OCI-LY3 (cell line): Measurements from ENCODE around the gene FAM181A.

Source experiments
- H2AFZ ChIP-seq: fragments of 200-600, 300-600 bp; shearing (Covaris generic); 2 replicates; pipeline ENCODE4 v1.6.0; 2014; ENCODE audit warnings: antibody characterized with exemption, low read depth, low read length
- H3K27ac ChIP-seq: fragments of 200-600, 300-600 bp; sonication (generic); 2 replicates; pipeline ENCODE4 v1.5.1; 2014; ENCODE audit warnings: mild to moderate bottlenecking, low read length, moderate library complexity, mixed read lengths
- H3K27me3 ChIP-seq: fragments of 200-600, 300-600 bp; sonication (generic); 2 replicates; pipeline ENCODE4 v1.6.1; 2014; ENCODE audit warnings: low read depth, low read length, mixed read lengths
- H3K36me3 ChIP-seq: fragments of 200-600, 300-600 bp; sonication (generic); replicated peaks from 2 replicates; pipeline ENCODE3; 2014; ENCODE audit warnings: low read depth, low read length, mixed read lengths
- H3K4me1 ChIP-seq: fragments of 300-600, 200-600 bp; sonication (generic); 2 replicates; pipeline ENCODE4 v1.6.1; 2014; ENCODE audit warnings: low read length, mixed read lengths
- H3K4me2 ChIP-seq: fragments of 200-600, 300-600 bp; sonication (generic); 2 replicates; pipeline ENCODE4 v1.6.1; 2014; ENCODE audit warnings: low read length, mixed read lengths
- H3K4me3 ChIP-seq: fragments of 300-600, 200-600 bp; sonication (generic); 2 replicates; pipeline ENCODE4 v1.5.1; 2014; ENCODE audit warnings: antibody characterized with exemption, mild to moderate bottlenecking, low read length, moderate library complexity
- H3K79me2 ChIP-seq: fragments of 300-600, 200-600 bp; shearing (Covaris generic); 2 replicates; pipeline ENCODE4 v1.6.1; 2014; ENCODE audit warnings: mild to moderate bottlenecking, low read length, mixed read lengths
- H3K9ac ChIP-seq: fragments of 300-600, 200-600 bp; shearing (Covaris generic); 2 replicates; pipeline ENCODE4 v1.6.0; 2014; ENCODE audit warnings: mild to moderate bottlenecking, low read length, moderate library complexity
- H3K9me3 ChIP-seq: fragments of 200-600, 300-600 bp; shearing (Covaris generic); 2 replicates; pipeline ENCODE4 v1.6.1; 2014; ENCODE audit warnings: low read length, mixed read lengths; ENCODE audit not compliant: insufficient read depth
- H4K20me1 ChIP-seq: fragments of 200-600, 300-600 bp; sonication (generic); 2 replicates; pipeline ENCODE4 v1.6.1; 2016; ENCODE audit warnings: low read length, mixed read lengths; ENCODE audit not compliant: insufficient read depth
- EZH2phosphoT487 ChIP-seq: fragments of 200-600 bp; shearing (Covaris generic); IDR thresholded peaks from 2 replicates; pipeline ENCODE4 v1.6.1; 2018; ENCODE audit warnings: antibody characterized with exemption, mixed run types, low read depth
- TF ChIP-seq, protein P1 (sequence below): fragments of 200-600, 300-600 bp; sonication (generic); IDR thresholded peaks from 2 replicates; pipeline ENCODE4 v1.5.1; 2014; ENCODE audit warnings: antibody characterized with exemption, low read length, low read depth

FAM181A gene

DNA sequence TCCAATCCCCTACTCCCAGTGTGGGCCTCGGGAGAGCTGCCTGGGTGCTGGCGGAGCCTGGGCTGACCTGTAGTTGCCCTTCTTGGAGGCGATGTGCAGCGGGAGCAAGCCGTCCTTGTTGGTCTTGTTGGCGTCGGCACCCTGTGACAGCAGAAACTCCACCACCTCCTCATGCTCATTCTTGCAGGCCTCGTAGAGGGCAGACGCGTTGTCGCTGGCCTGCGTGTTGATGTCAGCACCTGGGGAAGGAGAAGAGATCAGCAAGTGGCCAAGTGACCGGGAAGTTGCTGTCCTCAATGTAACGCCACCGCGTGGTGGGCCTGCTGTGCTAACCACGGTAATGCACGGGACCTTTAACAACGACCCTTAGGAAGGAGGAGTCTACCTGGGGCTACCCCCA lies 20.1 kb downstream of the FAM181A start:
- Histone ChIP-seq H3K27ac (no peak overlapping the region), H3K4me3 (no peak overlapping the region), H3K9me3 (no peaks in the 10 kb centered on the region), H3K4me1 (peaks cover 22% of the 10 kb centered on the region), H3K27me3 (peaks cover 17% of the 10 kb centered on the region), H3K4me2 (no peak overlapping the region), H4K20me1 (no peaks in the 10 kb centered on the region), H3K36me3 (no peaks in the 10 kb centered on the region), H3K79me2 (no peaks in the 10 kb centered on the region), H2AFZ (no peak overlapping the region), H3K9ac (no peak overlapping the region)
- TF ChIP-seq, protein P1, sequence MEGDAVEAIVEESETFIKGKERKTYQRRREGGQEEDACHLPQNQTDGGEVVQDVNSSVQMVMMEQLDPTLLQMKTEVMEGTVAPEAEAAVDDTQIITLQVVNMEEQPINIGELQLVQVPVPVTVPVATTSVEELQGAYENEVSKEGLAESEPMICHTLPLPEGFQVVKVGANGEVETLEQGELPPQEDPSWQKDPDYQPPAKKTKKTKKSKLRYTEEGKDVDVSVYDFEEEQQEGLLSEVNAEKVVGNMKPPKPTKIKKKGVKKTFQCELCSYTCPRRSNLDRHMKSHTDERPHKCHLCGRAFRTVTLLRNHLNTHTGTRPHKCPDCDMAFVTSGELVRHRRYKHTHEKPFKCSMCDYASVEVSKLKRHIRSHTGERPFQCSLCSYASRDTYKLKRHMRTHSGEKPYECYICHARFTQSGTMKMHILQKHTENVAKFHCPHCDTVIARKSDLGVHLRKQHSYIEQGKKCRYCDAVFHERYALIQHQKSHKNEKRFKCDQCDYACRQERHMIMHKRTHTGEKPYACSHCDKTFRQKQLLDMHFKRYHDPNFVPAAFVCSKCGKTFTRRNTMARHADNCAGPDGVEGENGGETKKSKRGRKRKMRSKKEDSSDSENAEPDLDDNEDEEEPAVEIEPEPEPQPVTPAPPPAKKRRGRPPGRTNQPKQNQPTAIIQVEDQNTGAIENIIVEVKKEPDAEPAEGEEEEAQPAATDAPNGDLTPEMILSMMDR = no peak

DNA sequence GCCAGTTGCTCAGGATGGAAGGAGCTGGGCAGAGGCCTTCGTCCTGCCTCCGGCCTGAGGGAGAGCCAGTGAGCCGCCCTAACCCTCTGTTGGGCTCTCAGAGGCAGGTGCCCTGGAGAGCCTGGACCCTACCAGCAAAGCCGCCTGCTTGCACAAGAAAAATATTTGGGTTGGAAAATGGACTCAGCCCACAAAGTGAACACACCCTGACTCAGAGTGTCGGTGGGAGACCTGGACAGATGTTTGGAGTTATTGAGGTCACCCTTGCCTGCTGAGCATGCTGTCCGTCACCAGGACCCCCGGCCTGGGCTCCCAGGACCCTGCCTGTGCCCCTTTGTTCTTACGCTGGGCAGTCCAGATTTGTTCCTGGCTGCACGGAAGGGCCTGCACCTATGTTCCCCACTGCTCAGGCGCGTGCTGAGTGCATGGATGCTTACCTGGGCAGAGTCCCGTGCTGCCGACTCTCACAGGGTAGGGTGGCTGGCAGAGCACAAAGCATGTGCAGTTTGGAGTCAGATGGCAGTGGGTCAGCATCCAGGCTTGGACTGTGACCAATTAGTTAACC lies 22.4 kb downstream of the FAM181A start:
- no peaks in the 10 kb centered on the region for H3K79me2 ChIP-seq
- no peak overlapping the region for H3K27ac ChIP-seq
- H3K9me3 ChIP-seq = no peaks in the 10 kb centered on the region
- H2AFZ ChIP-seq = no peak overlapping the region
- peaks cover 17% of the 10 kb centered on the region for H3K27me3 ChIP-seq
- H3K36me3 ChIP-seq = no peaks in the 10 kb centered on the region
- peaks cover 40% of the 10 kb centered on the region for H3K4me1 ChIP-seq
- no peaks in the 10 kb centered on the region for H4K20me1 ChIP-seq
- no peak overlapping the region for H3K4me2 ChIP-seq
- H3K9ac ChIP-seq = no peak overlapping the region
- no peak for TF ChIP-seq EZH2phosphoT487
- no peak overlapping the region for H3K4me3 ChIP-seq

DNA sequence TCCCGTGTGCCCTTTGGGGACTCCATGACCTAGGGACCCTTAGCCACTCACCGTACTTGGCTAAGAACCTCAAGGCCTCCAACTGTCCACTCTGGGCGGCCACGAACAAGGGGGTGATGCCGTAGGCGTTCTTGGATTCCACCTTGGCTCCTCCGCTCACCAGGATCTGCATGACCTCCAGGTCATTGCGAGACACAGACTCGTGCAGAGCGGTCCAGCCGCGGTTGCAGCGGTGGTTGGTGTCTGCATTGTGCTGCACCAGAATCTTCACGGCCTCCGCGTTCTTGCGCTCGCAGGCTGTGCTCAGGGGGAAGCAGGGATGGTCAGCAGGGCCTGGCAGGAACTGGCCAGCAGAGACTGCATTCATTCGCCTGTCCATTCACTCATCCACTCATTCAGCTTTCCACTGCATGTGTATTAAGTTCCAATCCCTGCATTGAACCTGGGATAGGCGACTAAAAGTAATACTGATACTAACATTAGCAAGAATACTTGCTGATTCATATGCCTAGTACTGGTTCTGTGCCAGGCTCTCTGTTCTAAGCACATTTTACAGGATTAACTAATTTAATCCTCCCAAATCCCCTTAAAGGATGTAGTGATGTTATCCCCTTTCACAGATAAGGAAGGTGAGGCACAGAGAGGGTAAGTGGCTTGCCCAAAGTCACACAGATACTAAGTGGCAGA lies 23.9 kb downstream of the FAM181A start:
- Histone ChIP-seq H3K4me3 (no peak overlapping the region), H3K9ac (no peak overlapping the region), H4K20me1 (no peaks in the 10 kb centered on the region), H3K4me1 (peaks cover 53% of the 10 kb centered on the region), H3K27me3 (peaks cover 8% of the 10 kb centered on the region; the same call in 1 of the 2 replicates), H3K9me3 (no peaks in the 10 kb centered on the region), H3K79me2 (no peaks in the 10 kb centered on the region), H3K4me2 (no peak overlapping the region), H3K36me3 (no peaks in the 10 kb centered on the region), H2AFZ (no peak overlapping the region), H3K27ac (no peak overlapping the region)
- TF ChIP-seq, protein P1 = no peak
- no peak for TF ChIP-seq EZH2phosphoT487

DNA sequence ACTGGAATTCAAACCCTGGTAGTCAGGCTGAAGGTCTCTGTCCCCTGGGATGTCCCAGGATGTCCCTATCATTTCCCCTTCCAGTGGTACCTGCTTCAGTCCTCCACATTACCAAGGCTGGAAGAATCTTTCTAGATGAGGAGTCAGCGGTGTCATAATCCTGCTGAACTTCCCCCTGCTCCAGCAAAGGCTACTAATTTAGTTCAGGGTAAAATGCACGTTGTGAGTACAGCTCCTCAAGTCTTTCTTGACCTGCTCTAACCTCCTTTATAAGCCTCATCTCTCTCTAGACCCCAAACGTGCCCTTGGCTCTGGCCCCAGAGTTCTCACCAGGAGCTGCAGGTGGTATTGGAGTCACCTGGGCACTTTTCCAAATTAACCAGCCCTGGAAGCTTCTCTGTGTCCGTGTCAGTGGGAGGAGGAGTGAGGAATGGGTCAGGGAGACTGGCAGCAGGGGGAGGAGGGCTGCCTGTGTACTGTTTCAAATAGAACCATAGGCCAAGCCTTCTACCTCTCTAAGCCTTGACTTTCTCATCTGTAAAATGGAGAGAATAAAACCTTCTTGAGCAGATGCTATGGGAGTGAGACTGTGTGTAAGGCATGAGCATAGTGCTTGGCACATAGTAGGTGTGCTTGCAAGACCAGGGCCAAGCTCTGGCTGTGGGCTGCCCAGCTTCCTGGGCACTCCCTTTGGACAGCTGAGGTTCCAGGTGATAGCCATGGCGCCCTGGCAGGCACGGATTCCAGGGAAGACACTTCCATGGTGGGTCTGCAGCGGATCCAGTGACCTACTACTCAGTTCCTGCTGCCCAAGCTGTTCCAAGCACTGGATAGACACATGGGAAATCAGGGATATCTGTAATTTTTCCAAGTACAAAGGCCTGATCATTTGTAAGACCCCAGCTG lies 24.7 kb downstream of the FAM181A start:
- no peaks in the 10 kb centered on the region for H3K79me2 ChIP-seq
- TF ChIP-seq EZH2phosphoT487 = no peak
- TF ChIP-seq, protein P1 = no peak
- peaks cover 55% of the 10 kb centered on the region for H3K4me1 ChIP-seq
- H3K9ac ChIP-seq = no peak overlapping the region
- no peaks in the 10 kb centered on the region for H3K9me3 ChIP-seq
- H3K4me2 ChIP-seq = no peak overlapping the region
- no peak overlapping the region for H3K27ac ChIP-seq
- H3K4me3 ChIP-seq = no peak overlapping the region
- peaks cover under 1% of the 10 kb centered on the region; the same call in 1 of the 2 replicates for H3K27me3 ChIP-seq
- H2AFZ ChIP-seq = no peak overlapping the region
- H3K36me3 ChIP-seq = no peaks in the 10 kb centered on the region
- no peaks in the 10 kb centered on the region for H4K20me1 ChIP-seq
